NCI-H1092 treated with DMSO at 0.1 percent for 48 hours (cell line): ENCODE results near the gene B4GALT6.

Experiments used
- DNase-seq: peaks from one replicate; lab custom pipeline; 2025; lab: John Stamatoyannopoulos, UW

Gene B4GALT6

GRCh38 chr18:31595121-31595771, 89.1 kb downstream of the B4GALT6 start:
- DNase-seq = no peak

DNA sequence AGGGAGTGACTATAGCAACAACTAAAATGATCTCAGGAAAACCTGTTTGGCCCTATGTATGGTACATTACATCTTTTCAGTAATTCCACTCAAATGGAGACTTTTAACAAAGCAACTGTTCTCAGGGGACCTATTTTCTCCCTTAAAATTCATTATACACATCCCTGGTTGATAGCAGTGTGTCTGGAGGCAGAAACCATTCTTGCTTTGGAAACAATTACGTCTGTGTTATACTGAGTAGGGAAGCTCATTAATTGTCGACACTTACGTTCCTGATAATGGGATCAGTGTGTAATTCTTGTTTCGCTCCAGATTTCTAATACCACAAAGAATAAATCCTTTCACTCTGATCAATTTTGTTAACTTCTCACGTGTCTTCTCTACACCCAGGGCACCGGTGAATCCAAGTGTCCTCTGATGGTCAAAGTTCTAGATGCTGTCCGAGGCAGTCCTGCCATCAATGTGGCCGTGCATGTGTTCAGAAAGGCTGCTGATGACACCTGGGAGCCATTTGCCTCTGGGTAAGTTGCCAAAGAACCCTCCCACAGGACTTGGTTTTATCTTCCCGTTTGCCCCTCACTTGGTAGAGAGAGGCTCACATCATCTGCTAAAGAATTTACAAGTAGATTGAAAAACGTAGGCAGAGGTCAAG, 91.7 kb downstream of the B4GALT6 start:
- DNase-seq = no peak

- no peak for DNase-seq
Observed at GRCh38 chr18:31591628-31592027, 92.8 kb downstream of the B4GALT6 start, which contains the start of gene TTR. TTR (plus strand) TSS chr18:31591877; CDS start chr18:31591903, 26 bp downstream.

DNA sequence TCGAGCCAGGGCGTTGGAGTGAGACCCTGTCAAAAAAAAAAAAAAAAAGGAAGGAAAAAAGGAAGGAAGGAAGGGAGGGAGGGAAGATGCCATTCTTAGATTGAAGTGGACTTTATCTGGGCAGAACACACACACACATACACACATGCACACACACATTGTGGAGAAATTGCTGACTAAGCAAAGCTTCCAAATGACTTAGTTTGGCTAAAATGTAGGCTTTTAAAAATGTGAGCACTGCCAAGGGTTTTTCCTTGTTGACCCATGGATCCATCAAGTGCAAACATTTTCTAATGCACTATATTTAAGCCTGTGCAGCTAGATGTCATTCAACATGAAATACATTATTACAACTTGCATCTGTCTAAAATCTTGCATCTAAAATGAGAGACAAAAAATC, 93.3 kb downstream of the B4GALT6 start:
- DNase-seq = no peak

DNA sequence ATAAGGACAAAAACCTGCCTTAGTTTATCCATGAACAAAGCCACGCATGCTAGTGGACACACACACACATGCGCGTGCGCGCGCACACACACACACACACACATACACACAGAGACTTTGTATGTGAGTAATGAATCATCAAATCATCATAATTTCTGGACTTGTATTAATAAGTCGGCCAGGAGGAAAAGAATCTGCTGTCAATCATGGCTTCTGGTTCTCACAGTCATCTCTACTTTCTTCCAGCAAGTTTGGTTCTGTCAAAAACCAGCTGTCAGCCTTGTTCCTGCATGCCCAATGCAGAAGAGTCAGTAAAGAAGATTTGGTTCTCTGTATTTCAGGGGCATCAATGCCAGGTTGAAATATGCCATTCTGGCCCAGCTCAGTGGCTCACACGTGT, 93.8 kb downstream of the B4GALT6 start:
- DNase-seq = no peak

GRCh38 chr18:31587529-31587928, 96.9 kb downstream of the B4GALT6 start:
- no peak for DNase-seq

GRCh38 chr18:31586616-31587015, 97.8 kb downstream of the B4GALT6 start:
- no peak for DNase-seq

DNA sequence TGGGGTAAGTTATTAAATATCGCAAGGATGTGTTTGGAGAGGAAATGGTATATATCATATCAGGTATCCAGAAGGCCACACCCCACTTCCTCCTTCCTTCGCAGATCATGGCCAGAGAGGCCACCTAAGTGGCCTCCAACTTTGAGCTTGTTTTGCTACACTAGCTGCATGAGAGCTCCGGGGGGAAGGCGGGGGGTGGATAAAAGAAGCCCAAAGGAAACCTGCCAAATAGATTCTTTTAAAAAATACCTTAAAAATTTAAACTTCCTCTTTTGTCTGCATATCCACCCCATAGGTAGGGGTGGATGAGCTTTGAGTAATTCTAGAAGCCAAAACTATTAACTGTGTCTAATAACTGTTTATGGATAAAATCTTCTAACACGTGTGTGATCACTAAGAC, 98.4 kb downstream of the B4GALT6 start:
- DNase-seq = no peak

DNA sequence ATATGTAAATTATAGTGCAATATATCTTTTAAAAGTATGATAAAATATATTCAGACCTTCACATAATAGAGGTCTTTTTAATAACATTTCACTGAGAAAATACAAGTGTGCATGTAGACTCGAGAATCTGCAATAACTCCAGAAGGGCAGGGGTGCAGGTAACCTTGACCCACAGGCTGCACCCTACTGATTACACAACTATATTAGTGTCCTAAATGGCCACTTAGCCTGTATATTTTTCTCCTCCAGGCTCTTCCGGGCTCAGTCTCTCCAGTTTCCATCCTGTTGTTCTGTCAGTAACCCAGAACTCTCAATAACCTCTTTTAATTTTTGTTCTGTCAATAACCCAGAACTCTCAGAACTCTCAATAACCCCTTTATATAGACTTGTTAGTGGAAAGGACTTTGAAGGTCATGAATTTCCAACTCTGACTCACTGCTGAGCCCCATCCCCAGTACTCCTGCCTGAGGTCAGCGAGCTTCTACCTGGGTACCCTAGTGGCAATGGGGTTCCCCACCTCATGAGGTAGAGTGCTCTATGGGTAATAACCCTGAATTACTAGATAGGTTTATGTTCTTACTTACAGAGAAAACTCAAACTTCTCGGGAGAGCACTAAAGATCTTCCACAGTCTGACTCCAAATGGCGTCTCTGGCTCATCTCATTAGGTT, 101.1 kb downstream of the B4GALT6 start:
- DNase-seq = no peak

GRCh38 chr18:31581498-31582197, 102.7 kb downstream of the B4GALT6 start:
- DNase-seq = no peak

DNA sequence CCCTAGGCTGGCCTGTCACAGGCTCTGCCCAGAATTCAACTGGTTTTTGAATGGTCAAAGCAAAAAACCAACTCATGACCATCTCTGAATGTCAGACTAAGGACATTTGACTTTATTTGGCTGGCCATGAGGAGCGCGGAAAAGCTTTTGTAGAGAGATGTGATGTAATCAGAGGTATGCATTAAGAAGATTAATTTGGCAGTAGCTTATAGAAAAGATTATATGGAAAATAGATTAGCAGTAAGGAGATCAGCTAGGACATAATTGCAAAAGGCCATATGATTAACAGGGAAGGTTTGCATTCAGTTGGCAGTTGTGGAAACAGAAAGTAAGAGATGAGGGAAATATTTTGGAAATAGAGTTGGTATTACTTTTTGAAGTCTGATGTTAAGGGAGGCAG, 105.0 kb downstream of the B4GALT6 start:
- DNase-seq = no peak

GRCh38 chr18:31578126-31578525, 106.3 kb downstream of the B4GALT6 start:
- DNase-seq = no peak

DNA sequence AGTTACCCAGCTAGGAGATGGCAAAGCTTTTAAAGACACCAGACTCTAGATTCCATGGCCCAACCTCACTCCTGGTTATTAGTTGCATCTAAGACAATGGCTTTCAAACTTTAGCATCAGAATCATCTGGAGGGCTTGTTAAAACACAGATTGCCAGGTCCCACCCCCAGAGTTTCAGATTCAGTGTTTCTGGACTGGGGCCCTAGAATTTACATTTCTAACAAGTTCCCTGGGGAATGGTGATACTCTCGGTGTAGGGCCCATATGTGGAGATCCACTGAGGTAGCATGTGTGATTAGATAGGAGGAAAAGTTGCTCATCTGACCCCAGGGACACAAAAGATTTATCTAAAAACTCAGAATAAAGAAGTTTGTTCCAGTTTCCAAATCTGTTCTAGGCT, 107.2 kb downstream of the B4GALT6 start:
- no peak for DNase-seq

DNA sequence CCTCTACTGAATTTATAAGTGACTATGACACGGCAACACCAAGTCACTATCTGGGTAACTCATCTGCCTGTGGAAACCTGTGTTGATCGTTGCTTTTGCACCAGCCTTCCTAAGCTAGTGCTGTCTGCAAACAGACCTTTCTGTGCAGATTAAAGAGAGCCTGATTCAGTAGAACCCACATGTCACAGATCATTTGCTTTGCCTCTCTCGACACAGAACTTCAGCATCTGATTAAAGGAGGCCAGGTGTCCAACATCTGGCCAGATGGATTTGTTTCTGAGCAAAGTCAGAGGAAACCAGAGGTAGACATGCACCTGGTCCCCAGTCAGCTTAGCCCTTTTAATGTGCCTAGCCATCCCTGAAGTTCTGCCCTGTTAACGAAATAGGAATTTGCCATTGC, 107.7 kb downstream of the B4GALT6 start:
- DNase-seq = no peak

DNA sequence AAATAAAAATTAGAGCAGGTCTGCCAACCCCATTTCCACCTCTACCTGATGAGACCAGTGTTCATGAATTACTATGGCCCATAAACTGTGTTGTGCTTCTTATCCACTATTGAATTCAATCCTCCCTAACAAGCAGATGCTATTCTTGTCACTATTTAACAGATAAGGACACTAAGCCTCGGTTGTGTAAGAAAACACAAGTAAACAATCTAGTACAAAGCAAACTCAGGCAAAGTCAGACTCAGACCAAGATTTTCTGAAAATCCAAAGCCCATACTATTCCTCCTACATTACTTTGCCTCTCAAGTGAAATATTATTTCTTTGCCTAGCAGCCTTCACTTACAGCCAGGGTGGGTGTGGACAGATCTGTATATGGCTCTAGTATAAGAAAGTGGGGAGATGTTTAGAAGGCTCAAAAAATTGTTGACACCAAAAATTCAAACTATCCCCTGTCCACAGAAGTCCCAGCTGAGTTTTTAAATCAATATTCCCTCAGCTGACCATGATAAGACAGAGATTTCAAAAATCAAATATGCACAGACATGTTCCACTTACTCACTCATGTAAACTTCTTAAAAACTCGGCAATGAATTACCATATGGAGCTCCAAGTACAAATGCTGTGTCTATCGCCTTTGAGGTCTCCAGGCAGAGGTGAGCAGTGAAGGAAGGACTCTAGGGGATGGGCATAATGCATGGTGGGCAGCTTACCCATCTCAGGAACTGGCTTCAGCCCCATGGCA, 108.7 kb downstream of the B4GALT6 start:
- DNase-seq = no peak

GRCh38 chr18:31574359-31574758, 110.0 kb downstream of the B4GALT6 start:
- no peak for DNase-seq
